Stimulated activated naive CD4-positive, alpha-beta T cell (primary cell): ENCODE results near the gene ITIH1.

Experiments
- DNase-seq, 6 experiments: peaks; one replicate each; lab custom pipeline; 2025; lab: John Stamatoyannopoulos, UW

The ITIH1 gene

DNA sequence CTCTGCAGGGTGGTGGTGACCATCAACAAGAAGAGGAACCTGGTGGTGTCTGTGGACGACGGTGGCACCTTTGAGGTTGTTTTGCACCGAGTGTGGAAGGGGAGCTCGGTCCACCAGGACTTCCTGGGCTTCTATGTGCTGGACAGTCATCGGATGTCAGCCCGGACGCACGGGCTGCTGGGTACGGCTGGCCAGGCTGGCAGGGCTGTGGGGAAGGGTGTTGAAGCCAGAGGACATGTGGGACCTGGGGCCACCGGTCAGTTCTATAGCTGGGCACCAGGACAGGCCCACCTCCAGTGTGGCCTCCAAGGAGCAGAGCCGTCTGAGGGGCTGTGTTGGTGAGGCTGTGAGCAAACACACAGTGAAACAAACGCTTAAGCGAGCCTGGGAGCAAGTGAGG lies 13.3 kb downstream of the ITIH1 start:
- no peak for DNase-seq

DNA sequence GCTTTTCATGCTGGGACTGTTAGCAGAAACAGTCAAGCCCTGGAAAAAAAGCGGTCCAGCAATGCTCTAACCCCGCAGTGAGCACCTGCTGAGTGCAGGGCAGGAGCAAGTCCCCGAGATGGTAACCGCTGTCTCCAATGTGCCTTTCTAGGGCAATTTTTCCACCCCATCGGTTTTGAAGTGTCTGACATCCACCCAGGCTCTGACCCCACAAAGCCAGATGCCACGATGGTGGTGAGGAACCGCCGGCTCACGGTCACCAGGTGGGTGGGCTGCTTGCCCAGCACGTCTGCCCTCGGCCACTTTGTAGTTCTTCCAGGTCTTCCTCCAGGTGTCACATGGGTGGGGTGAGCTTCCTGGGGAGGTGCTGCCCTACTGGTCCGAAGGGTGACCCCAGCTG lies 14.0 kb downstream of the ITIH1 start:
- DNase-seq = no peak

DNA sequence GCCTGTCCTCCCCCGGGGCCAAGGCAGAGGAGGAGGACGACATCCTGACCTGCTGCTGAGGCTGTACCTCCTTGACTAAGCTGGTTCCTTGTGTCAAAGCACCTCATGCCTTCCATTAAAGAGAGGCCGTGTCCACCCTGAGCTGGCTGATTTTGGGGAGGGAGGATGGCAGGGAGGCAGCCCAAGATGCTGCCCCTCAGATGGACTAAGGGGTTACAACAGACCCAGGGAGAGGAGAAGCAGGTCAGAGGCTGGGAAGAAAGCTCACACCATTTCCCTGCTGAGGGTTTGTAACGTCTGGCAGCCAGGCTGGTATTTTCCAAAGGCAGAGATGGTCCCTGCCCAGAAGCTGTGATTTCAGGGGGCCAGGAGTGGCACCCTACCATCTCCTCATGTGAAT lies 14.5 kb downstream of the ITIH1 start:
- no peak for DNase-seq

- DNase-seq = no peak
These were observed 15.0 kb downstream of the ITIH1 start for GRCh38 chr3:52792413-52792812.

GRCh38 chr3:52792961-52793695 lies 15.7 kb downstream of the ITIH1 start:
- no peak for DNase-seq

- no peak for DNase-seq
These were observed 16.6 kb downstream of the ITIH1 start for GRCh38 chr3:52793702-52794611.

GRCh38 chr3:52794612-52795099 lies 17.3 kb downstream of the ITIH1 start, which contains the start of gene ITIH3:
Gene ITIH3, plus strand, starts transcription at chr3:52794796. Its CDS starts 8 bp downstream, at chr3:52794804.
- no peak for DNase-seq

GRCh38 chr3:52795298-52795900 lies 18.0 kb downstream of the ITIH1 start:
- DNase-seq = no peak

GRCh38 chr3:52796411-52796810 lies 19.0 kb downstream of the ITIH1 start:
- DNase-seq = no peak

DNA sequence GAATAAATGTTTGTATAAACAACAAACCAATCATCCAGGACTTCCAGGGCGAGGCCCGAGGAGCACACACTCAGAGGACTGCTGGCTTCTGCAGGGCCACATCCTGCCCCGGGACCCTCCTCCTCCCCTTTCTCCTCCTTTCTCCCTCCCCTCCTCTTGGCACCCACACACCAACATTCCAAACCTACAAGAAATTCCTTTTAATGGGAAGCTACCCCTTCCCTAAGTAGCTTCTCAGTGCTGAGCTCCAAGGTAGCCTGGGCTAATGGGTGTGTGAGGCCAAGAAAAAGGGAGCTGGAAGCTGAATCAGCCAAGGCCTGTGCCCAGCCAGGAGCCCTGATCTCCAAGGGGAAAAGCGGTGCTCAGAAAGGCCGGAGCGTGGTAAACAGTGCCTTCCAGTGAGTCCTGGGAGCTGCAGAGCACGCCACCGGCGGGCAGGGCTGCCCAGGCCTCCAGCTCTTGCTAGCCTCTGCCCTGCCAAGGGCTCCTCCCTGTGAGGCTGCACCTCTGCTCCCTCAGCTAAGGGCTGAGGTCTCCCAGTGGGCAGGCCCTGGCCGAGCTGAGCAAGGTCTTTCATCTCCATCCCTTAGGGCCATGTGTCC lies 21.1 kb downstream of the ITIH1 start:
- no peak for DNase-seq

DNA sequence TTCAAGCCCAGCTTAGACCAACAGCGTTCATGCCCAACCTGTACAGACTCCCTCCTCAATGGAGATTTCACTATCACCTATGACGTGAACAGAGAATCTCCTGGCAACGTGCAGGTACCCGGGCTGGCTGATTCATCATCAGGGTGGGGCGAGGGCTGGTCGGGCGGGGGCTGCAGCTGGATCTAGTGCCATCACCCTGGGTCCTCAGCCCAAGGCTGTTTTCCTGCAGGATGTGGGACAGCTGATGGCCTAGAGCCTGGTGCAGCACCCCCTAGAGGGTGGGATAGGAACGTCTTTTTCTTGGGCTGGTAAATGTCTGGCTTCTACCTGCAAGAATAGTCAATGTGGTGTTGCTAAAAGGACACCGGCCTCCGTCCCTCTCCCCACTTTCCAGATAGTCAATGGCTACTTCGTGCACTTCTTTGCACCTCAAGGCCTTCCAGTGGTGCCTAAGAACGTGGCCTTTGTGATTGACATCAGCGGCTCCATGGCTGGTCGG lies 21.6 kb downstream of the ITIH1 start:
- DNase-seq = no peak

DNA sequence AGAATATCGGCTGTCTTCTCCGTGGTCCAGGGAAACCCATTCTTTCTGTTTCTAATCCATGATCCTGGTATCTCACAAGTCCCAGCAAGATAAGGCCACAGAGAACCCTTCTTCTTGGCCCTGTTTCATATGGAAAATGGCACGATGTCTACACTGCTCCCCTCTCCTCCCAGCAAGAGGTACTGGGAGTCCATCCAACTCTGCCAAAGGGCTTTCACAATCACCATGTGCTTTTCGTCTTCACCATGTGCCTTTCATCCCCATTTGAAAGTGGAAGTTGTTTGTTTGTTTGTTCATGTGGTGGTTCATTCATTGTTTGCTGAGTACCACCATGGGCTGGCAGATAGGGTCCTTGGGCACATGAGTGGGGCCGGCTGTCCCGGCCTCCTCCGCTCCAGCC lies 22.7 kb downstream of the ITIH1 start:
- DNase-seq = no peak

GRCh38 chr3:52801839-52802238 lies 24.4 kb downstream of the ITIH1 start:
- no peak for DNase-seq

GRCh38 chr3:52805270-52806039 lies 28.1 kb downstream of the ITIH1 start:
- no peak for DNase-seq

- no peak for DNase-seq
These were observed 31.8 kb downstream of the ITIH1 start for GRCh38 chr3:52809149-52809548.

DNA sequence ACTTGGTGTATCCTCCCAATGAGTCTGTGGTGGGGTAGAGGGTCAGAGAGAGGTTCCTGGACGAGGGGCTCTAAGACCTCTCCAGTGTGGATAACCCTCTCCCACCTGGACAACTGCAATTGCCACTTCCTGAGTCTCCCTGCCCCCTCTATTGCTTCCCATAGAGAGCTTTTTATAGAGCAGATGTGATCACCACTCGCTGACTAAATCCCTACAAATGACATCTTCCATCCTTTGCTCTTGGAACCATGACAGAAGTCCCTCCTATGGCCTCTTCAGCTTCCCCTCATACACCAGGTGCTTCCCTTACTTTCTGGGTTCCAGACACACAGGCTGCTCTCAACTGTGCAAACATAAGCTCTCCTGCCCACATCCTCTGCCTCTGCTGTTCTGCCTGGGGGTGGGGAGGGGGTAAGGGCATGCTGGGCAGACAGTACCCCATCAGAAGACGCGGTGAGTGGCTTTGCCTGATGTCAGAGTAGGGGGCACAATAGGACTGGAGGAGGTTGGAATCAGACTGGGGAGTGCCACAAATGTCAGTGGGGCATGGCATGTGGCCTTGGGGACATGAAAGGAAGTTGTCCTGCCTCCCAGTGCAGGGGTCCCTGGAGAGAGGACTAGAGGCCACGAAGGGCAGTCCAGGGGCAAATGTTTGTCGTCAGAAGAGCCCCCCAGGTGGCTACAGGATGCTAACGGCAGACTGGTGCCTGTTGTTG lies 32.4 kb downstream of the ITIH1 start:
- no peak for DNase-seq

- no peak for DNase-seq
These were observed 33.5 kb downstream of the ITIH1 start for GRCh38 chr3:52810923-52811322.

DNA sequence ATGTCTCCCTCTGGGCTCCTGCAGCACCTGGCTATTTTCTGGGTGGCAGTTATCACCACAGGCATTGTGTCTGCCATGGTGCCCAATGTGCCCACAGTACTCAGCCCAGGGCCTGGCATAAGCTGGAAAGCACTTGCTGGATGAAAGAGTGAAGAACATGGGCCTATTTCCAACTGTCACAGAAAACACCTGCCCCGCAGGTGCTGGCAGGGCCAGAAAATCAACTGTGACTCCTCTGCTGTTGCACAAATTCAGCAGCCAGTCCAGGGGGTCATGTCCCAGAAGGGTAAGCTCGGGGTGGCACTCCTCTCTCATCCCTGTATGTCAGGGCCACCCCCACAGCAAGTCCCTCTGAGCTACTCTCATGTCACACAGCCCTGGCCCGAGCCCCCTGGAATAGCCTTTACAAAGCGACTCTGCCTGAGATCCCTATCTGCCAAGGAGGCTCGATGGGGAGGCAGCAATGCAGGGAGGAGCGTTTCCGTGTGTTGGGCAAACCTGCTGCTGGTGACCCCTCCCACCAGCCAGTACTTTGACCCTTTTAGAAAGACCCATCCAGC lies 34.1 kb downstream of the ITIH1 start:
- no peak for DNase-seq

DNA sequence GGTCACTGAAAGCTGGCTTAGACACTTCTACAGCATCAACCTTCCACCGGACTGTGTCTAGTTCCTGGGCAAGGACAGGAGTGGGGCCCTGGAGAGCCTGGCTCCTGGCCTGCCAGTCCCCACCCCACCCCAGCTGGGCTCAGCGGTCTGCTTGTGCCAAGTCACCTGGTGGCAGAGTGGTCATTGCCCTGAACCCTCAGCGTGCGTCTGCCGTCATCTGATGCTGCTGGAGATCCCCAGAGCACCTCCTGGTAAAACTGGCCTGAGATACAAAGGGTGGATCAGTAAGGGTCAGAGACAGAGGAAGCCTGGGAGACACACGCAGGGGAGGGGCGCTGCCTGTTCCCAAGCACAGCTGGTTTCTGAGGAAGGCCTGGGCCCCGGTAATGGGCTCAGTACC lies 36.4 kb downstream of the ITIH1 start:
- no peak for DNase-seq

GRCh38 chr3:52816199-52816598 lies 38.8 kb downstream of the ITIH1 start:
- DNase-seq = no peak
